NT2/D1 (cell line): ENCODE results near the gene DPH6.

Experiments used
- DNase-seq: peaks from one replicate; pipeline ENCODE4 v3.0.0-alpha.2; 2011; ENCODE audit warnings: low read depth, low spot score
- H3K27me3 ChIP-seq: 2 replicates; pipeline ENCODE4 v1.6.0; 2011; ENCODE audit warnings: mild to moderate bottlenecking; ENCODE audit not compliant: insufficient read length, insufficient read depth
- H3K36me3 ChIP-seq: 2 replicates; pipeline ENCODE4 v1.6.1; 2011; ENCODE audit warnings: mild to moderate bottlenecking, low read length, mixed read lengths; ENCODE audit not compliant: insufficient read depth, insufficient read length
- H3K4me1 ChIP-seq: 2 replicates; pipeline ENCODE4 v1.5.1; 2011; ENCODE audit not compliant: insufficient read depth, insufficient read length
- H3K4me3 ChIP-seq: 2 replicates; pipeline ENCODE4 v1.5.1; 2011; ENCODE audit warnings: low read depth; ENCODE audit not compliant: insufficient read length
- H3K9ac ChIP-seq: 2 replicates; pipeline ENCODE4 v1.6.0; 2011; ENCODE audit warnings: low read depth; ENCODE audit not compliant: insufficient read length
- H3K9me3 ChIP-seq: 2 replicates; pipeline ENCODE4 v1.5.1; 2011; ENCODE audit warnings: mild to moderate bottlenecking, low read length; ENCODE audit not compliant: insufficient read depth
- SUZ12 ChIP-seq: IDR thresholded peaks from 2 replicates; pipeline ENCODE4 v1.6.1; 2011; ENCODE audit not compliant: insufficient read length, insufficient read depth; ENCODE audit errors: extremely low read depth
- YY1 ChIP-seq: IDR thresholded peaks from 2 replicates; pipeline ENCODE4 v1.6.1; 2011; ENCODE audit not compliant: insufficient read length, insufficient read depth
- ZNF274 ChIP-seq: IDR thresholded peaks from 2 replicates; pipeline ENCODE4 v1.6.1; 2011; ENCODE audit warnings: mild to moderate bottlenecking, low read depth, low read length

The DPH6 gene

GRCh38 chr15:35565901-35566300 is 19.9 kb upstream of the DPH6 start:
- no peak overlapping the region for H3K9ac ChIP-seq
- TF ChIP-seq ZNF274 (no peak), SUZ12 (no peak)
- H3K4me3 ChIP-seq, result no peak overlapping the region
- no peaks in the 10 kb centered on the region for H3K4me1 ChIP-seq
- no peaks in the 10 kb centered on the region for H3K27me3 ChIP-seq
- no peak for DNase-seq
- H3K36me3 ChIP-seq, result no peaks in the 10 kb centered on the region
- H3K9me3 ChIP-seq, result no peaks in the 10 kb centered on the region

- Histone ChIP-seq H3K27me3 (no peaks in the 10 kb centered on the region), H3K36me3 (no peaks in the 10 kb centered on the region), H3K4me1 (no peaks in the 10 kb centered on the region), H3K9me3 (no peaks in the 10 kb centered on the region), H3K4me3 (no peak overlapping the region), H3K9ac (no peak overlapping the region)
- DNase-seq, result no peak
- TF ChIP-seq ZNF274 (no peak), SUZ12 (no peak), YY1 (no peak)
Measured at GRCh38 chr15:35562641-35563040, 16.7 kb upstream of the DPH6 start.

DNA sequence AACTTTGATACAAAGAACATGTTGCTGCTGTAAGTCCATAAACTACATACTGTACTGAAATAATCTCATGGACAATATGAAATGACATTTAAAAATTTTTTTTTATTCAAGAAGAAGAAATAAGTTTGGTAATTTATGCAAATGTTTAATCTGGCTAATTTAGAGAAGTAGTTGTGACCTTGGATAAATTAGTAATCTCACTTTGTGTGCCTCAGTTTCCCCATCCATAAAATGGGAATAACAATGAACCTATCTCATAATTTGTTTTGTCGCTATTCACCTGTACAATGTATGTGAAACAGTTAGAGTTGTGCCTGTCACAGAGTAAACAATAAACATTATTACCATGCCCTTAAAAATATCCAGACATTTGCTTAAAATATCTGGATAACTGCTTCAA is 15.3 kb upstream of the DPH6 start:
- H3K27me3 ChIP-seq, result no peaks in the 10 kb centered on the region
- no peaks in the 10 kb centered on the region for H3K4me1 ChIP-seq
- no peak for DNase-seq
- H3K36me3 ChIP-seq, result no peaks in the 10 kb centered on the region
- no peaks in the 10 kb centered on the region for H3K9me3 ChIP-seq
- no peak overlapping the region for H3K4me3 ChIP-seq
- no peak overlapping the region for H3K9ac ChIP-seq
- TF ChIP-seq ZNF274, result no peak

GRCh38 chr15:35560870-35561269 is 14.9 kb upstream of the DPH6 start:
- TF ChIP-seq ZNF274, result no peak
- TF ChIP-seq YY1, result no peak
- TF ChIP-seq SUZ12, result no peak
- Histone ChIP-seq H3K4me3 (no peak overlapping the region), H3K27me3 (no peaks in the 10 kb centered on the region), H3K36me3 (no peaks in the 10 kb centered on the region), H3K9me3 (no peaks in the 10 kb centered on the region), H3K9ac (no peak overlapping the region), H3K4me1 (no peaks in the 10 kb centered on the region)
- no peak for DNase-seq

- Histone ChIP-seq H3K27me3 (no peaks in the 10 kb centered on the region), H3K9ac (no peak overlapping the region), H3K4me3 (no peak overlapping the region), H3K36me3 (no peaks in the 10 kb centered on the region), H3K4me1 (no peaks in the 10 kb centered on the region), H3K9me3 (no peaks in the 10 kb centered on the region)
- TF ChIP-seq YY1 (no peak), SUZ12 (no peak), ZNF274 (no peak)
- no peak for DNase-seq
Measured at GRCh38 chr15:35560258-35560657, 14.3 kb upstream of the DPH6 start.

DNA sequence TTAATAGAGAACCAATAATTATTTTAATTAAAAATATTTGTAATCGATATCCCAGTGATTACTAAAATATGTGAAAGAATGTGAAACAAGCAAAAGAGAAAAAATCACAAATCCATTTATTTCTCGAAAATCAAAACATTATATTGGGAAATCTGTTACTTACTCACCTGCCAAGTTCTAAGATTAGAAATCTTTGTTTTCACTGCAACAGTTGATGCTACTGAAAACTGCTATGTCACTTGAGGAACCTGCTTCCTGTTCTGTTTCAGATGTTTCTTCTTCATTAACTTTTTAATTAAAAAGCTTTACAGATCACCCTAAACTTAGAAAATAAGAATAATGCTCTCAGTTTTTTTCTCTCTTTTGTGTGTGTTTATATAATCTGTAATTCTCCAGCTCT is 13.7 kb upstream of the DPH6 start:
- H3K36me3 ChIP-seq, result no peaks in the 10 kb centered on the region
- DNase-seq, result no peak
- no peak for TF ChIP-seq ZNF274
- H3K4me1 ChIP-seq, result no peaks in the 10 kb centered on the region
- H3K9ac ChIP-seq, result no peak overlapping the region
- no peaks in the 10 kb centered on the region for H3K27me3 ChIP-seq
- H3K4me3 ChIP-seq, result no peak overlapping the region
- no peaks in the 10 kb centered on the region for H3K9me3 ChIP-seq

GRCh38 chr15:35557544-35557943 is 11.6 kb upstream of the DPH6 start:
- Histone ChIP-seq H3K4me1 (no peaks in the 10 kb centered on the region), H3K4me3 (no peak overlapping the region), H3K27me3 (no peaks in the 10 kb centered on the region), H3K9ac (no peak overlapping the region), H3K9me3 (no peaks in the 10 kb centered on the region), H3K36me3 (no peaks in the 10 kb centered on the region)
- no peak for DNase-seq
- TF ChIP-seq SUZ12, result no peak

DNA sequence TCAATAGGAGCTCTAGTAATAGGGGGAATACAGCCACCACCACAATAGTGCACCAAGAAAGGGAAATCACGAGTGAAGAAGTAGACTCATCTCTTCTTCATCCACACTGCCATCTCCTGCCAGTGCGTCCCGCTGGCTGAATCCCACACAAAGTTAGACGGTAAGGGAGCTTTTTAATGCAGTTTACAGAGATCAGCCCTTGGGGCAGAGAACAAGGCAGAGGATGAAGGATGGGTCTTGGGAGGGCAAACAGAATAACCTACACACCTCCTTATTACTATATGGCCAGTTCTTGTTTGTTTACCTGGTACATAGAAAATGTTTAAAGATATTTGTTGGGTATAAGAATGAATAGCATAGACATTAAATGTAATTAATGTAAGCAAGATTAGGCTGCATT is 11.0 kb upstream of the DPH6 start:
- no peaks in the 10 kb centered on the region for H3K36me3 ChIP-seq
- H3K9ac ChIP-seq, result no peak overlapping the region
- DNase-seq, result no peak
- no peaks in the 10 kb centered on the region for H3K27me3 ChIP-seq
- H3K9me3 ChIP-seq, result no peaks in the 10 kb centered on the region
- no peak overlapping the region for H3K4me3 ChIP-seq
- no peaks in the 10 kb centered on the region for H3K4me1 ChIP-seq
- TF ChIP-seq YY1, result no peak
- no peak for TF ChIP-seq SUZ12
- no peak for TF ChIP-seq ZNF274
